Stimulated activated memory B cell treated with anti-CD40 and anti-IgM and Interleukin-4, amounts not matched to agents 10 μg/mL and 1 μg/mL and 100 μg/mL, for 72 hours (primary cell): Measurements from ENCODE around the gene IFNL2.

Source experiments
- ATAC-seq: fragments of 150-1000 bp; cut with Tn5 transposase; 2 replicates; pipeline ENCODE4 v1.10.0; 2021
- H3K27ac Mint-ChIP-seq: one replicate; pipeline ENCODE4 v1.8.0; 2022; ENCODE audit warnings: mild to moderate bottlenecking, mixed read lengths
- H3K27me3 Mint-ChIP-seq: one replicate; pipeline ENCODE4 v1.8.0; 2022; ENCODE audit warnings: mixed read lengths
- H3K36me3 Mint-ChIP-seq: one replicate; pipeline ENCODE4 v1.8.0; 2022; ENCODE audit warnings: mixed read lengths
- H3K4me1 Mint-ChIP-seq: one replicate; pipeline ENCODE4 v1.8.0; 2022; ENCODE audit warnings: mixed read lengths
- H3K4me3 Mint-ChIP-seq: one replicate; pipeline ENCODE4 v1.8.0; 2022; ENCODE audit warnings: mild to moderate bottlenecking, moderate library complexity, mixed read lengths
- H3K9me3 Mint-ChIP-seq: one replicate; pipeline ENCODE4 v1.8.0; 2022; ENCODE audit warnings: mixed read lengths

Gene IFNL2

DNA sequence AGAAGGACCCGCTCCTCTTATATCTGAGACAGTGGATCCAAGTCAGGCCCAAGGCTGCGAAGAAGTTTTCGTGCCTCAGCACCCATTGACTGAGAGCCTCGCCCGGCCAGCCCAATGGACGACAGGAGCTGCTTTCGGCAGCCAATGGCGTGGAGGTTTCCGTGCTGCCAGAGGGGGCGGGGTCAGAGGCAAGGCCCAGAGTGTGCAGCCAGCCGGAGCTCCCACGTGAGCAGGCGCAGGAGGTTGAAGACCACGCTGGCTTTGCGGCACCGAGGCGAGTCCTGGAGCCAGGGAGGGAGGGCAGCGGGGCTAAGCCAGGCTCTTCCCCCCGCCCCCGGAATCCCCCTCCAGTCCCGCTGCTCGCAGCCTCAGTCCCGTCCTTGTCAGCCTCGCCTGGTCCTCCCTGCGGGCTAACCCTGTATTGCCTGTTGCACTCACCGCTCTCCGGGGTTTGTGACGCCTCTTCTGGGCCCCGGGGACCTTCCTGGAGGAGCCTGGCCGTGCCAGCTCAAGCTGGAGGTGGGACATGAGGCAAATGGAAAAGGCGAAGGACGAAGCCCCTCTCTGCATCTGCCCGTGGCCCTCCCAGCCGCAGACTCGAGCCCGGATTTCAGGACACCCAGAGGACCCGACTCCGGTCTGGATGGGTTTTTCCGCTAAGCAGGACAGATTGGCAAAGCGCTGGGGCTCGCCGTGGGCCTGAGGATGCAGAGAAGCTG, 21.1 kb upstream of the IFNL2 start:
- H3K36me3 Mint-ChIP-seq, result no peaks in the 10 kb centered on the region
- H3K27me3 Mint-ChIP-seq, result peaks cover 54% of the 10 kb centered on the region
- ATAC-seq, result no peak

DNA sequence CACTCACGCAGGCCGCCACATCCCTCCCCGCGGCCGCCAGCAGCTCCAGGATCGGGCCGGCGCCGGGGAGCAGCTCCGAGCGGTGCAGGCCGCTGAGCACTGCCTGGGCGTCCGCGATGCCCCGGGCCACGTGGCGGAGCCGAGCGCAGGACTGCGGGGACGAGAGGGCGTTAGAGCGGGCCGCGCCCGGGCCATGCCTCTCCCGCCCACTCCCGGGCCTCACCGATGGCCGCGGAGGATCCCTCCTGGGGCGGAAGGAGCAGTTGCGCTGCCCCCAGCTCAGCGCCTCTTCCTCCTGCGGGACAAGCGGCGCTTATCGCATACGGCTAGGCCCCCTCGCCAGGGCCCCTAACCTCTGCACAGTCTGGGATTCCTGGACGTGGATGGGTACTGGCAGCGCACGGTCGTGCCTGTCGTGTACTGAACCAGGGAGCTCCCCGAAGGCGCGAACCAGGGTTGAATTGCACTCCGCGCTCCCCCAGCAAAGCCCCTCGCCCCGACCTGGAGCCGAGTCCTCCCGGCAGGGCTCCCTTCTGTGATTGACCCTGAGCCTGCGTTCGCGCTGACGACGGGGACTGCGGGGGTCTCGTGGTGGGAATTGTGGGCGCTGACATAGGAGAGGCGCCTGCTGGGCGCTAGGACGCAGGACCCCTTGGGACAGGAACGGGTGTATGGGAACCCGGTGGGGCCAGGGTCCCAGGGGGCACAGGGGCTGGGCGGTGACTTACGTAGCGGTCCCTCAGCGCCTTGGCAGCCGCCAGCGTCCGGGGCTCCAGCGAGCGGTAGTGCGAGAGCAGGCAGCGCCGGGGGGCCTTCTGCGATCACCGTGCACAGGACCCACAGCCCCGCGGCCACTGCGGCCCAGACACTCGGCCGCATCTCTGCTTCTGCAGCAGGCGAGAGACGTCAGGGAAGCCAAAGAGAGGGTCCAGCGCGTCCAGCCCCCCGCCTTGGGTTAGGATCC, 20.2 kb upstream of the IFNL2 start:
- no peak overlapping the region for H3K4me3 Mint-ChIP-seq
- peaks cover 56% of the 10 kb centered on the region for H3K27me3 Mint-ChIP-seq
- H3K36me3 Mint-ChIP-seq, result no peaks in the 10 kb centered on the region
- H3K9me3 Mint-ChIP-seq, result no peaks in the 10 kb centered on the region
- ATAC-seq, result peak; percentile 15
- H3K4me1 Mint-ChIP-seq, result peaks cover 13% of the 10 kb centered on the region
- no peak overlapping the region for H3K27ac Mint-ChIP-seq

More for the DNA sequence above, 21.1 kb upstream of the IFNL2 start:
- peaks cover 6% of the 10 kb centered on the region for H3K4me1 Mint-ChIP-seq
- H3K4me3 Mint-ChIP-seq, result peak overlapping the region; percentile 18
- no peaks in the 10 kb centered on the region for H3K9me3 Mint-ChIP-seq
- no peak overlapping the region for H3K27ac Mint-ChIP-seq

DNA sequence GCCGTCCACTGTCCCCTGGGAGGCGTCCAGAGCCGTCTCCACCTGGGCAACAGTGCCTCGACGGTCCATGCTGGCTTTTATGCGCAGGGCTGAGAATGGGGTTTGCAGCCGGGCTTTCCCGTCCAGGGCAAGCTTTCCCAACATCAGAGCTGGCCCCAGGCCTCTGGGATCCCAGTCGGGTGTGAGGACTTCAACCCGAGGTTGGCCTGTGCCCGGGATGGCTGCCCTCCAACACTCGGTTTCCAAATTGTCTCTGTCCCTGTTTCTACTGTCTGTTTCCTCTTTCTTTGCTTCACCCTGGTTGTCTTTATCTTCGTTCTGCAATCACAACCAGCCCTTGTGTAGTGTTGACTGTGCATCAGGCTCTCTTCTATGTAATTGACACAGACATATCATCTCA, 19.4 kb upstream of the IFNL2 start, which contains the start of gene IFNL4:
IFNL4 (minus strand) TSS at position 51 of the 400 bp plus-strand sequence.
- H3K36me3 Mint-ChIP-seq, result no peaks in the 10 kb centered on the region
- ATAC-seq, result no peak
- no peak within 1 kb of the TSS for H3K27ac Mint-ChIP-seq
- H3K9me3 Mint-ChIP-seq, result no peaks in the 10 kb centered on the region
- no peak within 1 kb of the TSS for H3K4me3 Mint-ChIP-seq
- H3K27me3 Mint-ChIP-seq, result peaks cover 50% of the 10 kb centered on the region
- peaks cover 13% of the 10 kb centered on the region for H3K4me1 Mint-ChIP-seq

DNA sequence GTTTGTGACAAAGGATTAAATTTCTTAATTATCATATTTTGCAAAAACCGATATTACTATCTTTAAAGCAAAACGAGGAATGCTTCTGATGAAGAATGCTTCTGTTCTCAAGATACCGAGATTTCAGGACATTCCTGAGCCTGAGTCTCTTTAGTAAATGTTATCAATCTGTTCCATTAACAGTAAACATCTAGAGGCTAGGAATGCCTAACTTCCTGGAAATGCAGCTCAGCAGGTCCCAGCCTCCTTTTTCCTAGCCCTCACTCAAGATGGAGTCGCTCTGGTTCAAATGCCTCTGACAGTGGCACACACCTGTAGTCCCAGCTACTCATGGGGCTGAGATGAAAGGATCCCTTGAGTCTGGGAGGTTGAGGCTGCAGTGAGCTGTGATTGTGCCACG, 17.1 kb upstream of the IFNL2 start:
- Mint-ChIP-seq H3K36me3 (no peaks in the 10 kb centered on the region), H3K27me3 (peaks cover 41% of the 10 kb centered on the region), H3K4me1 (peaks cover 13% of the 10 kb centered on the region), H3K27ac (no peak overlapping the region), H3K4me3 (no peak overlapping the region), H3K9me3 (no peaks in the 10 kb centered on the region)
- no peak for ATAC-seq

DNA sequence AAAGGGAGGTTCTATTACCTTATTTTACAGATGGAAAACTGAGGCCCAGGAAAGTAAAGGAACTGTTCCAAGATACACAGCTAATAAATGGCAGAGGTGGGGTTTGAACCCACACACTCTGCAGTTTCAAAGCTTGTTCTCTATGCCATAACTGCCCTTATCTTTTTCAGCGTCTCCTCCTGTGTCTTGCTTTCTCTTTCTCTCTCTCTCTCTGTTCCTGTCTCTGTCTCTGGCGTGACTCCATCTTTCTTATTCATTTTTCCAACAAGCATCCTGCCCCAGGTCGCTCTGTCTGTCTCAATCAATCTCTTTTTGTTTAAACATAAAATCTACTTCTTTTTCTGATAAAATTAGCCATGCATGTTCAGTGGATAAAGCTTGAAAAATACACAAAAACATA, 16.4 kb upstream of the IFNL2 start:
- no peak overlapping the region for H3K4me3 Mint-ChIP-seq
- H3K36me3 Mint-ChIP-seq, result no peaks in the 10 kb centered on the region
- ATAC-seq, result no peak
- peaks cover 46% of the 10 kb centered on the region for H3K27me3 Mint-ChIP-seq
- H3K9me3 Mint-ChIP-seq, result no peaks in the 10 kb centered on the region
- peaks cover 13% of the 10 kb centered on the region for H3K4me1 Mint-ChIP-seq
- H3K27ac Mint-ChIP-seq, result no peak overlapping the region

DNA sequence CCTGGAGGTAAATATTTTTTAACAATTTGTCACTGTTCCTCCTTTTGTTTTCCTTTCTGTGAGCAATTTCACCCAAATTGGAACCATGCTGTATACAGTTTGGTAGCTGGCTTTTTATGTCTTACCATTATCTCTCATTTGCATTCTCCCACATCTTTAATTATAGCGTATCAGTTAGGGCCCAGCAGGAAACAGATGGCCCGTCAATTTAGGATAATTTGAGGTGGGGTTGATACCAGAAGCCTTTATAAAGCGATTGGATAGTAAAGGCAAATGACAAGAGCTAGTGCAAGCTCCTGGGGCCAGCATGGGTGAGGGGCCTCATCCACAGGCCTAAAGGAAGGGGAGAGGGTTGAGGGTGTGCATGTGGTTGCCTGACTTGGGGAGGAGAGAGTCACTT, 15.7 kb upstream of the IFNL2 start:
- no peak for ATAC-seq

DNA sequence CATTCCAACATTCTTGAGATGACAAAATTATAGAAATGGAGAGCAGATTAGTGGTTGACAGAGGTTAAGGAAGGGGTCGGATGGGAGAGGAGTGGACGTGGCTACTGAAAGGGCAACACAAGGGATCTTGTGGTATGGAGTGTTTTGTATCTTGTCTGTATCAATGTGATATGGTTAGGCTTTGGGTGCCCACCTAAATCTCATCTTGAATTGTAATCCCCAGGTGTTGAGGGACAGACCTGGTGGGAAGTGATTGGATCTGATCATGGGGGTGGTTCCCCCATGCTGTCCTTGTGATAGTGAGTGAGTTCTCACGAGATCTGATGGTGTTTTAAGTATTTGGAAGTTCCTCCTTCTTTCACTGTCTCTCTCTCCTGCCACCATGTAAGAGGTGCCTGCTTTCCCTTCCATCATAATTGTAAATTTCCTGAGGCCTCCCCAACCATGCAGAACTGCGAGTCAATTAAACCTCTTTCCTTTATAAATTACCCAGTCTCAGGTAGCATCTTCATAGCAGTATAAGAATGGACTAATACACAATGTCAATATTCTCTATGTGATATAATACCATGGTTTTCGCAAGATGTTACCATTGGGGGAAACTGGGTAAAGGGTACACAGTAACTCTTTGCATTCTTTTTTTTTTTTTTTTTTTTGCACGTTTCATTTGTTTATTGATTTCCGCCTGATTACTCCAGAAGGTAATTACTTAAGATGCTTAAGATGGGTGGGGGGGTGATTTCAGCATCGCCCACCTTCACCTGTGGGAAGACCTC, 14.6 kb upstream of the IFNL2 start:
- peaks cover 54% of the 10 kb centered on the region for H3K27me3 Mint-ChIP-seq
- H3K9me3 Mint-ChIP-seq, result no peaks in the 10 kb centered on the region
- no peak for ATAC-seq
- no peaks in the 10 kb centered on the region for H3K36me3 Mint-ChIP-seq
- H3K27ac Mint-ChIP-seq, result no peak overlapping the region
- H3K4me1 Mint-ChIP-seq, result peaks cover 13% of the 10 kb centered on the region
- H3K4me3 Mint-ChIP-seq, result no peak overlapping the region

More for the DNA sequence above, 15.7 kb upstream of the IFNL2 start:
- Mint-ChIP-seq H3K9me3 (no peaks in the 10 kb centered on the region), H3K27me3 (peaks cover 52% of the 10 kb centered on the region), H3K27ac (no peak overlapping the region), H3K4me3 (no peak overlapping the region), H3K4me1 (peaks cover 13% of the 10 kb centered on the region), H3K36me3 (no peaks in the 10 kb centered on the region)

DNA sequence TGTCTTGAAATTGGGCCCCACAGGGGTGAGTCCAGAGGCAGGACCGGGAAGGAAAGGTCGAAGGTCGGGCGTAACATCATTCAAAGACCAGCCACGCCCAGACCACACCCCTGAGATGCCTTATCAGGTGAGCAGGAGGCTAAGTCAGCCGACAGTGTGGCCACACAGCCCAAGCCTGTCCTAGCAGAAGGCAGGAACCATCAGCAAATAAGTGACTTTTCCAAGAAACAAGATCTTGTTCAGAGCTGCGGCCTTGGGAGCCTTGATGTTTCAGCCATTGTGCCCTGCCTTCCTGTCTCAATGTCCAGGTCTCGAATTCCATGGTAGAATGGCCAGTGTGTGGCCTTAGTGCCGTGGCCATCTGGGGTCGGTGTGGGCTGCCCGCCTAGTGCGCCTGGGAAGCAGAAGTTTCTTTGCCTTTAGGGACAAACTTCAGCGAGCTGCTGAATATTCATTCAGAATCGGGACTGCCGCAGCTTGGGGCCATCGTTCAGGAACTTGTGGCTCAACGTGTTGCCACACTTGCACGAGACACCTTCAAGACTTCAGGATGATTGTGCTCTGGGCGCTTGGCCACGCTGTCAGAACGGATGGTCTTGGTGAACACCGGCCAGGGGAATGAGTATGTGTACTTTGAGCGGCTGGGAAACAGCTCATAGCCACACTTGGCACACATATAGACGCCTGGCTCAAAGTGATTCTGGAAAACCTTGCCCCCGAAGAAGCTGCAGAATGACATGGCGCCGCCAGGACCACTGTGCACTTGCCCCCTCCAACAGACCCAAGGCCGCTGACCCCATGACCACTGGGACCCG, 13.5 kb upstream of the IFNL2 start:
- H3K27me3 Mint-ChIP-seq, result peaks cover 45% of the 10 kb centered on the region
- H3K36me3 Mint-ChIP-seq, result no peaks in the 10 kb centered on the region
- H3K4me3 Mint-ChIP-seq, result no peak overlapping the region
- H3K9me3 Mint-ChIP-seq, result no peaks in the 10 kb centered on the region
- no peak overlapping the region for H3K27ac Mint-ChIP-seq
- ATAC-seq, result no peak
- H3K4me1 Mint-ChIP-seq, result peaks cover 13% of the 10 kb centered on the region

DNA sequence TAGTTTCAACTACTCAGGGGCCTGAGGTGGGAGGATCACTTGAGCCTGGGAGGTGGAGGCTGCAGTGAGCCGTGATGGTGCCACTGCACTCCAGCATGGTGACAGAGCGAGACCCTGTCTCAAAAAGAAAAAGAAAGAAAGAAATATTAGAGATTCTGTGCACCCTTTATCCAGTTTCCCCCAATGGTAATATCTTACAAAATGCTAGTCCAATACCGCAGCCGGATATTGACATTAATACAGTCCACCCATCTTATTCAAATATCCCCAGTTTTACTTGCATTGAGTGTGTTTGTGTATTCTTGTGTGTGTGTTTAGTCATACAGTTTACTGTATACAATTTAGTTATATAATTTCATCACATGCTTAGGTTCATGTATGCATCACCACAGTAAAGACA, 11.0 kb upstream of the IFNL2 start:
- Mint-ChIP-seq H3K4me3 (no peak overlapping the region), H3K27me3 (peaks cover 32% of the 10 kb centered on the region), H3K36me3 (no peaks in the 10 kb centered on the region), H3K27ac (no peak overlapping the region), H3K4me1 (peaks cover 6% of the 10 kb centered on the region), H3K9me3 (no peaks in the 10 kb centered on the region)
- no peak for ATAC-seq

DNA sequence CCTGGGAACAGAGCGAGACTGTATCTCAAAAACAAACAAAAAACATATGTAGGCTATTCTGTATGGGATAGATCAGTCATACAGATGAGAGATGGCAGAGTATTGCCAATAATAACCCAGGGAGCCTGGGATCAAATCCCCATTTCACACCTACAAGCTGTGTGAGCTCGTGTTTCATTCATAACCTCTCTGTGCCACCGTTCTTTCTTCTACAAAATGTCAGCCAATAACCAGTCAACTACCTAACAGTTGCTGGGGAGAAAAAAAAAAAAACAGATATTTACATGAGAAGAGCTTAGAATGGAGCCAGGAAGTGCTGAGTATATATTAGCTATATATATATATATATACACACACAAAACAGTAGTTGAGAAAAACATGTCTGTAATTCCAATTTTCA, 6.5 kb upstream of the IFNL2 start:
- Mint-ChIP-seq H3K27ac (no peak overlapping the region), H3K4me1 (no peaks in the 10 kb centered on the region), H3K27me3 (peaks cover 62% of the 10 kb centered on the region), H3K4me3 (no peak overlapping the region), H3K9me3 (no peaks in the 10 kb centered on the region), H3K36me3 (no peaks in the 10 kb centered on the region)
- ATAC-seq, result no peak

DNA sequence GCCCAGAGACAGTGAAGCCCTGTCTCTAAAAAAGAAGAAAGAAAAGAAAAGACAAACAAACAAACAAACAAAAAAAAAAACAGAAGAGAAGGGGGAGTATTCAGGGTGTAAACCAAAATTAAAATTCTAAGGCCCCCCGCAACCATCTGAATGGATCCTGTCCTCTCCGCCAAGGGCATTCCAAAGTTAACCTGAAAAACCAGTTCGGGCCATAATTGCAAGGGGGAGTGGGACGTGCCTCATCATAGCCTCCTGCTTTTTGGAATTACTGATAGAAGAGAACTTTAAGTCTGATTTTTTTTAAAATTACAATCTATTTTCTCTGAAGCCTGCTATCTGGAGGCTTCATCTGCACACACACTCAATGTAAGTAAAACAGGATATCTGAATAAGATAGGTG, 5.7 kb upstream of the IFNL2 start:
- no peaks in the 10 kb centered on the region for H3K9me3 Mint-ChIP-seq
- H3K4me3 Mint-ChIP-seq, result no peak overlapping the region
- H3K4me1 Mint-ChIP-seq, result no peaks in the 10 kb centered on the region
- no peaks in the 10 kb centered on the region for H3K36me3 Mint-ChIP-seq
- peaks cover 62% of the 10 kb centered on the region for H3K27me3 Mint-ChIP-seq
- no peak for ATAC-seq
- H3K27ac Mint-ChIP-seq, result no peak overlapping the region

DNA sequence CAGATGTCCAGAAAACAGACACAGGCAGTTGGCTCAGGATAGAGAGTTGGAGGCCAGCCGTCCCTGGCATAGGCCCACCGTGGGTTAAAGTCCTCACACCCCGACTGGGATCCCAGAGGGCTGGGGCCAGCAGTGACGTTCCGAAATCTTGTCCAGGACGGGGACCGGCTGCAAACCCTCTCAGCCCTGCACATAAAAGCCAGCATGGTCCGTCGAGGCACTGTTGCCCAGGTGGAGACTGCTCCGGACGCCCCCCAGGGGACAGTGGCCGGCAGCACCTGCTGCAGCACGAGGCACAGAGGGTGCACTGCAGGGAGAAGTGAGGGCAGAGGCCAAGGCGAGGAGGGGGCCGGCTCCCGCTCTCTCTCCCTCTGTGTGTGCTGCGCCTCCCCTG, 4.3 kb upstream of the IFNL2 start:
- Mint-ChIP-seq H3K27me3 (peaks cover 57% of the 10 kb centered on the region), H3K4me3 (no peak overlapping the region), H3K36me3 (no peaks in the 10 kb centered on the region), H3K27ac (no peak overlapping the region), H3K4me1 (no peaks in the 10 kb centered on the region), H3K9me3 (no peaks in the 10 kb centered on the region)
- ATAC-seq, result no peak

DNA sequence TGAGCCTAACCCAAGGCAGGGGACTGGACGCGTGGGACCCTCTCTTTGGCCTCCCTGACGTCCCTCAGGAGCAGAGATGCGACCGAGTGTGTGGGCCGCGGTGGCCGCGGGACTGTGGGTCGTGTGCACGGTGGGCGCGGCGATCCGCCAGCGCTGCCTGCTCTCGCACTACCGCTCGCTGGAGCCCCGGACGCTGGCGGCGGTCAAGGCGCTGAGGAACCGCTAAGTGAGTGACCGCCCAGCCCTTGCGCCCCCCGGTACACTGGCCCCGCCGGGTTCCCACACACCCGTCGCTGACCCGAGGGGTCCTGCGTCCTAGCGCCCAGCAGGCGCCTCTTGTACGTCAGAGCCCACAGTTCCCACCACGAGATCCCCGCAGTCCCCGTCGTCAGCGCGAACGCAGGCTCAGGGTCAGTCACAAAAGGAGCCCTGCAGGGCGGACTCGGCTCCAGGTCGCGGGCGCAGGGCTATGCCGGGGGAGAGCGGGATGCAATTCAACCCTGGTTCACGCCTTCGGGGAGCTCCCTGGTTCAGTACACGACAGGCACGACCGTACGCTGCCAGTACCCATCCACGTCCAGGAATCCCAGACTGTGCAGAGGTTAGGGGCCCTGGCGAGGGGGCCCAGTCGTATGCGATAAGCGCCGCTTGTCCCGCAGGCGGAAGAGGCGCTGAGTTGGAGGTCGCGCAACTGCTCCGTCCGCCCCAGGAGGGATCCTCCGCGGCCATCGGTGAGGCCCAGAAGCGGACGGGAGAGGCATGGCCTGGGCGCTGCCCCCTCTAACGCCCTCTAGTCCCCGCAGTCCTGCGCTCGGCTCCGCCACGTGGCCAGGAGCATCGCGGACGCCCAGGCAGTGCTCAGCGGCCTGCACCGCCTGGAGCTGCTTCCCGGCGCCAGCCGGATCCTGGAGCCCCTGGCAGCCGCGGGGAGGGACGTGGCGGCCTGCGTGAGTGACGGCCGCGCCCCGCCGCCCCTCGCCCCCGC, 3.6 kb upstream of the IFNL2 start:
- Mint-ChIP-seq H3K36me3 (no peaks in the 10 kb centered on the region), H3K9me3 (no peaks in the 10 kb centered on the region), H3K27ac (no peak overlapping the region), H3K27me3 (peaks cover 64% of the 10 kb centered on the region), H3K4me1 (no peaks in the 10 kb centered on the region), H3K4me3 (no peak overlapping the region)
- ATAC-seq, result no peak
